Hypothalamus (tissue), 51 donors: Measurements from ENCODE around the gene ING2.
"Not testable (repeated sequence)": the region's sequence is repeated elsewhere in the genome, so short reads cannot be mapped to it uniquely, and the experiment has no call there.

Experiments used
- DNase-seq, 51 donors: peaks; one replicate each; lab custom pipeline; 2025; lab: John Stamatoyannopoulos, UW

ING2 gene

GRCh38 chr4:183504930-183505610 is at the start of gene ING2:
Gene ING2, plus strand, starts transcription at chr4:183505058. Its CDS starts 138 bp downstream, at chr4:183505196.
- DNase-seq: peak in 38 of 51 donors; percentile 31 to 99 (median 88)

GRCh38 chr4:183455431-183456195 is 49.2 kb upstream of the ING2 start:
- DNase-seq: no peak

GRCh38 chr4:183458005-183458404 is 46.9 kb upstream of the ING2 start:
- no peak for DNase-seq

GRCh38 chr4:183463903-183464619 is 40.8 kb upstream of the ING2 start:
- not testable (repeated sequence) for DNase-seq

GRCh38 chr4:183465879-183466278 is 39.0 kb upstream of the ING2 start:
- DNase-seq: peak in 1 of 51 donors; percentile 2

GRCh38 chr4:183467246-183467645 is 37.6 kb upstream of the ING2 start:
- DNase-seq: no peak

GRCh38 chr4:183468210-183469095 is 36.4 kb upstream of the ING2 start:
- no peak for DNase-seq

GRCh38 chr4:183469285-183469684 is 35.6 kb upstream of the ING2 start:
- DNase-seq: no peak

- no peak for DNase-seq
These were observed 34.9 kb upstream of the ING2 start for GRCh38 chr4:183469936-183470335.

- no peak for DNase-seq
These were observed 34.0 kb upstream of the ING2 start for GRCh38 chr4:183470821-183471220.

GRCh38 chr4:183471946-183472708 is 32.7 kb upstream of the ING2 start:
- DNase-seq: peak in 50 of 51 donors; percentile 2 to 93 (median 53)

GRCh38 chr4:183478123-183478522 is 26.7 kb upstream of the ING2 start:
- DNase-seq: no peak

GRCh38 chr4:183478926-183479325 is 25.9 kb upstream of the ING2 start:
- no peak for DNase-seq

GRCh38 chr4:183482515-183483095 is 22.3 kb upstream of the ING2 start:
- DNase-seq: not testable (repeated sequence)

- no peak for DNase-seq
These were observed 20.9 kb upstream of the ING2 start for GRCh38 chr4:183483997-183484396.

- no peak for DNase-seq
These were observed 19.3 kb upstream of the ING2 start for GRCh38 chr4:183485411-183486160.

GRCh38 chr4:183492791-183493222 is 12.1 kb upstream of the ING2 start:
- no peak for DNase-seq

- no peak for DNase-seq
These were observed 11.6 kb upstream of the ING2 start for GRCh38 chr4:183493246-183493645.
